Esophagus mucosa (tissue), 1 donor: ENCODE data around the gene TMCC1. TPM values are rescaled to one million over a fixed set of nuclear protein-coding genes. Genes with fewer than 3 reads are reported as not detected.
"Not testable (repeated sequence)": the region's sequence is repeated elsewhere in the genome, so short reads cannot be mapped to it uniquely, and the experiment has no call there.

Experiments
- ATAC-seq: fragments of 200-7000 bp; cut with Tn5 transposase; one replicate; pipeline ENCODE4 v1.9.1; 2020
- total RNA-seq: library from RNA; stranded (reverse); gene quantifications from one replicate; pipeline ENCODE4 v1.2.4, GENCODE V29; 2023
- donor health status: DM: yes; HTN: yes; CAD: no.

The TMCC1 gene
- total RNA-seq, 1 donor from 2014 or later = 23.4 TPM

DNA sequence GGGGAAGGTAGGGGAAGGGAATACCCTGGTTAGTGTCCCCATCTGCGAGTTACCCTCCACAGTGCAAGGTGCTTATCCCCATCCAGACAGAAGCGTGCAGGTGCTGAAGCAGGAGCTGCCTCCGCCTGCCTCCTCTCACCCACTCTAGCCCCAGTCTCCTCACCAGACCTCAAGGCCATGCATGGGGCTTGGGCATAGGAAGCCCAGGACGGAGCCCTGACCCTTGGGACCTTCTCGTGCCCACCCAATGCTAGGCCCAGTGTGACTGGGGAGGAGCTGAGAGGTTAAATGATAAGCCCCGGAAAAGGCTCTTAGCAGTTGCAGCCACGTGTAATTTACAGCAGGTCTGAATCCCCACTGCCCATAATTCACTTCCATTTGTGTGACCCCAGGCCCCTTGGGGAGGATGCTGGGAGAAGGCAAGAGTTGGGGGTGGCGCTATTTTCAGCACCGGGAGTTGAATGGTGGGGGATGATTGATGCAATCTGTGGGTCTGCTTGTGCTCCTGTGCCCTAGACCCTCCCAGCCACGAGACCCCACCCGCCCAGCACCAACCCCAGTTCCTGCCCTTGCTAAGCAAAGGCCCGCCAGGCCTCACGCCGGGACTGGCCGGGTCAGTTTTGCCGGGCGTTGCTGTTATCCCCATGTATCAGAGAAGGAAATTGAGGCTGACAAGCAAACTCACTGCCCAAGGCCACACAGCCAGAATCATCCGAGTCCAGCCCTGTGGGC lies 272.5 kb downstream of the TMCC1 start:
- no peak for ATAC-seq

DNA sequence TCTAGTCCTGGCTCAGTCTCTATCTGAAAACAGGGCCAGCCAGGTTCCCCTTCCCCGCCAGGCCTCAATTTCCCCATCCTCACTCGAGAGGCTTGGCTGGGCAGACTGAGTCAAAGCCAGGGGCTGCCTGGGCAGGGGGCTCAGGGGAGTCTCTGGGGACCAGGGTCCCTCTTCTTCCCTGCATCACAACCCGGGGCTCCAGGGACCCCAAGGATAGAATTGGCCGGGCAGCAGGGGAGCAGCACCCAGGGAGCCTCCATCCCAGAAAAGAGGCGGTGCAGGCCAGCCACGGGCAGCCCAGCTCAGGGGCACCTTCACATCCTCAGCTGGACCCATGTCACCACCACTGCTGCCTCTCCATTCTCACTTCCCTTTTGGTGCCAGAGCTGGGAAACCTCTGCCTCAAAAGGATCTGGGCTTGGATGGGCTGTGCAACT lies 273.8 kb downstream of the TMCC1 start:
- ATAC-seq = no peak

DNA sequence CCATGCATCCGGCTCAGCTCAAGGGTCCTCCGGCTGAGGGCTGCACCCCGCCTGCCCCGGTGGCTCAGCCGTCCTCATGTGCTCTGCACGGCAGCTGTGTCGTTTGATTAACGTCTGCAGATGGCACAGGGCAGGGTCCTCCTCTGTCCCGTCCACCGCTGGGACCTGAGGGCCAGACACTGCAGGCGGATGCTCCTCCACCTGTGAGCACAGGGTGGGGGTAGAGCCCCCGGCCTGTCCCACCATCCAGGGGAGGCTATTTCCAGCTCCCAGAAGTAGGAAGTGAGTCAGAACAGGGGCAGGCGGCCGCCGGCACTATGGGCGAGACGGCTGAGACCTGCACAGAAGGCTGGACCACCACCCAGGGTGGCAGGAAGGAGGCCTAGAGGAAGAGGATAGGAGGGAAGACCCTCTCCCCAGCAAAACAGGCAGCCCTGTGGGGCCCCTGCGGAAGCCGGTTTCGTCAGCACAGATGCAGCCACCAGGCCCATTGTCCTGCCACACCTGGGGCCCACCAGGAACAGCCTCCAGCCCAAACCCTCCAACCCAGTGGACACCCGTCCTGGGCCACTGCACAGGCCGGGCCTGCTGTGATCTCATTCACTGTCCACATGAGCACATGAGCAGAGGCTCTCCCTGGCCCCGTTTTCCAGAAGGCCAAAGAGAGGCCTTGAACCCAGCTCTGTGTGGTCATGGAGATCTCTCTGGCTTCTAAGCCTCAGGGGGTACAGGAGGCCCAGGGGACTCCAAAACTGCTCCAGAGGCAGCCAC lies 274.4 kb downstream of the TMCC1 start:
- no peak for ATAC-seq

- no peak for ATAC-seq
Measured at GRCh38 chr3:129618186-129618820, 275.2 kb downstream of the TMCC1 start.

GRCh38 chr3:129617381-129618185 lies 275.9 kb downstream of the TMCC1 start:
- no peak for ATAC-seq

GRCh38 chr3:129616713-129617112 lies 276.8 kb downstream of the TMCC1 start:
- no peak for ATAC-seq

DNA sequence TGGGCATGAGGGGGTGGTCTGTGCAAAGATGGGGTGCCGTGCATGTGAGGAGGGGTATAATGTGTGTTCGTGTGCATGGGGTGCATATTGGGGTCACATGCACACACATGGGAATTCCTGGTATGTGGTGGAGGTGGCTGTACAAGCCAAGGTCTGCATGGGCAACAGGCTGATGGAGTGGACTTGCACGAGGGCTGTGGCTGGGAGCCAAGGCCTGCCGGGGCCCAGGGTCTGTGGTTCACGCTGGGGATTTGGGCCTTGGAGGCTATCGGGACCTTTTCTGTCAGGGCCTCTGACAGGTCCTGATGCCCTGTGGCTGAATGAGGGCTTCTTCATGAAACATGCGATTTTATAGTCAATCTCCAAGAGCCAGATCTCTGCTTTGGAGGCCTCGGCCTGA lies 277.2 kb downstream of the TMCC1 start:
- no peak for ATAC-seq

- no peak for ATAC-seq
Measured at GRCh38 chr3:129615751-129616281, 277.7 kb downstream of the TMCC1 start.

DNA sequence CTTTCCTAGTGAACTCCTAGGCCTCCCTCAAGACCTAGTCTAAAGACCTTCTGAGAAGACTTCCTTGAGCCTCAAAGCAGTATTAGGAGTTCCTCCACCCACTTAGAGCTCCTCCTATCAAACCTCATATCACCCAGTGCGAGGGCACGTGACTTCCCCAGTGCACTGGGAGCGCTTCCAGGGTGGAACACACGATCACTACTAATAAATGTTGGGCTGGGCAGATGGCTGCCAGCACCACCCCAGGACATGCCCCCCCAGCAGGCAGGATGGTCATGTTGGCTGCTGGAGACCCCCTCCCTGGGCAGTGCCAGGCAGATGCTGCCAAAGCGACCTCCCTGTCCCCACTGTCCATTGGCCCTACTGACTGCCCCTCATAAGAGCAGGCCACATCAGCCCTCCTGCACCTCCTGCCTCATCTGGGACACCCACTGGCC lies 278.6 kb downstream of the TMCC1 start:
- peak; percentile 25 for ATAC-seq

DNA sequence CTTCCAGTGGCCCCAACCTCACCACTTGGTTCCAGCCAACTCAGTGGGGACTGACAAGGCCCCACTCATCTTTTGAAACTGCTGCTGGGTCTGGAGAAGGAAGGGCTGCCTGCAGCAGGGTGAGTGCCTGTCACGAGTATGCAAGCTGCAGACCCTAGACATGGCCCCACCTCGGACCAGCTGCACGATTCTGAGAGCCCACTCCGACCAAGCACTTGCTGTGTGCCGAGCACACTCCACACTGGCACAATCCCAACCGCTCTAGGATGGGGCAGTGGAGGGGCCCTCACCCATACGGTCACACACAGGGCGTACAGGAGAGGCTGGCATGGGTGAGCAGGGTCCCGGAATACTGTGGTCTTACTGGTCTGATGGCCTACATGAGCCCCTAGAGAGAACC lies 279.1 kb downstream of the TMCC1 start:
- ATAC-seq = no peak

DNA sequence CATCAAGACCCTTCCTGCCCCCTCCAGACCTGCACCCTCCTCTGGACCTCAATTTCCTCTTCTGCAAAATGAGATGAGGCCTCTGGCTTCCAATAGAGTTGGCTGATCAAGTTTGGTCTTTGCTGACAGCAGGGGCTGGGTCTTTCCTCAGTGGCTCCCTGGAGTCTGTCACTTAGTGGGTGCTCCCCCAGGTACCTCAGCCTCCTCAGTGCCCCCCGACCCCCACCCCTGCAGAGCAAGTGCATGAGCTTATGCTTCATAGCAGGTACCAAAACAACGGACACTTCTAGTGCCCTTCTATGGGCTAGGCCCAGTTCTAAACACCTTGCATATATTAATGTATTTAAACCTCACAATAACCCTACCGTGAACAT lies 280.2 kb downstream of the TMCC1 start:
- ATAC-seq = no peak

GRCh38 chr3:129612534-129613366 lies 280.8 kb downstream of the TMCC1 start:
- no peak for ATAC-seq

DNA sequence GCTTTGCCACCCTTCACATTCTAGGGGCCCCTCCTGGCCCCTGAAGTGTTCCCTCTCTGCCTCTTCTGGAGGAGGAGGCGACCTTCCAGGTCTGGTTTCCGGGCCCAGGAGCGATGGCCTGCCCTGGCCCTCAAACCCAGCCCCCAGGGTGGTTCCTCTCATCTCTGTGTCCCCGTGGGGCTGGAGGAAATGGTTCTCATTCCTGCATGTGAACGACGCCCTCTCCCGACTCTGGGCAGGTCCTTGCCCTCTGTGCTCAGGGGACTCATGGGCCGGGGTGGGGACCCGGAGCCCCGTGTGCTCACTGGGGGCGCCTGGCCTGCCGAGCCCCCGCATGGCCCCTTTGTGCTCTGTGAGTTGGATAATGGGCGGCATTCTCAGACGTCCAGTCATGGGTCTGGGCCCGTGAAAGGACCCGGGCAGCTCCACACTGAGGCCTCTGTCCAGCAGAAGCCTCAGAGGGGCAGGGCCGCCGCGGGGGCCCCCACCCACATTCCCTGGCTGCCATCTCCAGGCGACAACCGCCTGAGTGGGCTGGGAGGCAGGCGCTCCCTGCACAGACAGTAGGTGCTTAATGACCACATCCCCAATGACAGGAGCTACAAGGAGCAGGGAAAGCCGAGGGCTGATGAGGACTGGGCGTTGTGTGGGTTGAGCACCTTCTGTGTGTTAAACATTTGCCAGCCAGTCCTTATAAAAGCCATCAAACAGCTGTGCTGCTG lies 281.5 kb downstream of the TMCC1 start:
- no peak for ATAC-seq

DNA sequence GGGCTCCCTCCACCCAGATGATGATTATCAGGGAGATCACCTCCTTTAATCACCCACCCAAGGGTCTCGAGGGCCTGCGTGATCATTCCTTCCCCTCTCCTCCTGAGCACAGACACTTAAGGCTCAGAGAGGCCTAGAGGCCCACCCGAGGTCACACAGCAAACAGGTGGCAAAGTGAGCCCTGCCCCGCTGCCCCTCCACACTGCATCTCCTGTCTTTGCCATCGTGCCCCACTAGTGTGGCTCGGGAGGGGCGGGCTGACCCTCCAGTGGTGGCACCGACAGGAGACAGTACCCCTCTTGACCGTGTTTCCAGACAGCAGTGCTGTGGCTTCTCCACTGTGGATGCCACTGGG lies 282.1 kb downstream of the TMCC1 start:
- no peak for ATAC-seq

- not testable (repeated sequence) for ATAC-seq
Measured at GRCh38 chr3:129610794-129611445, 282.6 kb downstream of the TMCC1 start.

DNA sequence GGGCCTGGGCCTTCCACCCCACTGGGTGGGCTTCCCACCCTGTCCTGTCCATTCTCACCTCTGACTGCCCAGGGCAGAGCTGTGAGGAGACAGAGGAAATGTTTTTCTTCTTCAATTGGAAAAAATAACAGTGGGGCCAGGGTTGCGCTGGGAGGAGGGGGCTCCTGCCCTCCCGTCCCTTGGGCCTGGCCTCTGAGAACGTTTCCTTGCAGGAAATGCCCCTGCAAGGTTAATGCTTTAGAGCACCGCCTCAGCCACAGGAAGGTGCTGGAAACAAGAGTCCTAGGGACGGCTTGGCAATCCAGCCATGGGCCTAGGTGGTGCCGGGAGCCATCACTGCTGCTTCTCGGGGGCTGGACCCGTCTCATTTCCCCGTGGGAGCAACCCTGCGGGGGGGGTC lies 283.2 kb downstream of the TMCC1 start:
- ATAC-seq = no peak

DNA sequence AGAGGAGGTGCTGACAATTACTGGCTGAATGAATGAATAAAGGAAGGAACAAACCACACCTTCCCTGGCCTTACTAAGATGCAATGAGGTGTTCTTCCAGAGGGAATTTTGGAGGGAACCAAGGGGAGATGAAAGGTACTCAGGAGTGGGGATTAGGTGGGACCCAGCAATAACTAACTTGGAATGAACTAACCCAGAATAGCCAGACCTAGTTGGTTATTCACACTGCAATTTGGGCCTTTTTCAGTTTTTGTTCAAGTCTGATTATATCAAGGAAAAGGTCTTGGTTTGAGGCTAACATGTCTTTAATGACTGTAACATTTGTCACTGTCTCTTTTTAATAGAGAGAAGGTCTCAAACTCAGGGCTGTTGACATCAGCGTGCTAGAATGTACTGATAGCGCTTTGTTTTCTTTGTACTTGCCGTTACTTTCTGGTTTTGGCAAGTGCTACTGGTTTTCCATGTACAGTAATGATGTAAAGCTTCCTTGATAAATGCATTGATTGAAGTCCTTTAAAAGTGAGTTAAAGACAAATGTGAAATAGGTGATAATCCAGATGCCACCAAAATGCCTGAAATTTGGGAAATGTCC lies 283.8 kb downstream of the TMCC1 start:
- ATAC-seq = no peak

- no peak for ATAC-seq
Measured at GRCh38 chr3:129608936-129609590, 284.4 kb downstream of the TMCC1 start.
